ENCODE measurements around the gene POC1A. TPM values are rescaled to one million over a fixed set of nuclear protein-coding genes. Genes with fewer than 3 reads are reported as not detected.

POC1A gene
- total and polyA plus RNA-seq, 2 of the 8 experiments (the other 6 are each of a cell fraction or from before 2014, with no cell fraction given), result 35.7 to 39.2 TPM

GRCh38 chr3:52121813-52122212 is 32.4 kb downstream of the POC1A start:
- POLR2A ChIA-PET (ENCODE audit: partially characterized antibody), result interaction anchor here (1.9 kb wide), 1 partner anchor 65 kb away, joined by 4 read pairs; the partner anchor contains the start of gene DUSP7
- FAIRE-seq (no peak), DNase-seq (ENCODE audit: low read depth in 1 of 2, low spot score in 2 of 2) (no peak)
- Histone ChIP-seq H4K5ac (ENCODE audit: insufficient read length, low read depth, low read length) (no peak overlapping the region), H3K36me3 (ENCODE audit: control insufficient read depth in 2 of 4, insufficient read depth in 4 of 4, low read length in 3 of 4) (peaks cover 9 to 21% (median 15%) of the 10 kb centered on the region in 4 experiments), H3K79me1 (ENCODE audit: low read depth, low read length) (no peaks in the 10 kb centered on the region; the same call in 1 of the 2 replicates), H2AFZ (ENCODE audit: low read length) (no peak overlapping the region), H3K18ac (ENCODE audit: extremely low read depth, low read length) (no peak overlapping the region), H3K23me2 (ENCODE audit: low read depth, low read length) (no peaks in the 10 kb centered on the region), H3K14ac (ENCODE audit: insufficient read length) (no peak overlapping the region), H3K4me1 (replicated peaks in 1 of 4; ENCODE audit: control insufficient read depth in 3 of 4, insufficient read depth in 4 of 4, low read length in 3 of 4) (no peaks in the 10 kb centered on the region), H3K23ac (ENCODE audit: insufficient read length) (no peak overlapping the region), H3K56ac (replicated peaks; ENCODE audit: insufficient read length, low read depth, low read length) (no peak overlapping the region), H4K20me1 (replicated peaks in 1 of 2; ENCODE audit: control insufficient read depth in 1 of 2, insufficient read depth in 2 of 2, low read length in 2 of 2) (peaks cover 0 to 4% of the 10 kb centered on the region in 2 experiments), H3K27ac (ENCODE audit: low read depth, low read length) (no peak overlapping the region), H3K4ac (replicated peaks; ENCODE audit: insufficient read length, low read depth, low read length) (no peak overlapping the region), H3K9ac (replicated peaks in 1 of 4; ENCODE audit: extremely low read depth in 1 of 4, low read depth in 3 of 4, low read length in 3 of 4) (no peak overlapping the region; a peak in 1 of 7 replicates), H2AK5ac (ENCODE audit: low read depth, low read length) (no peak overlapping the region), H4K91ac (replicated peaks; ENCODE audit: insufficient read length, low read length) (no peak overlapping the region), H3K9me3 (ENCODE audit: insufficient read depth in 2 of 2, low read depth in 1 of 2, low read length in 1 of 2) (no peaks in the 10 kb centered on the region), H3K27me3 (replicated peaks in 1 of 4; ENCODE audit: control insufficient read depth in 3 of 4, extremely low read depth in 1 of 4, insufficient read depth in 3 of 4, low read length in 3 of 4) (no peaks in the 10 kb centered on the region), H4K8ac (ENCODE audit: extremely low read depth, insufficient read depth, low read length) (no peak overlapping the region), H3K79me2 (ENCODE audit: control insufficient read depth in 1 of 2, insufficient read depth in 2 of 2, low read length in 2 of 2) (no peaks in the 10 kb centered on the region), H2BK15ac (ENCODE audit: low read length) (no peak overlapping the region), H2BK20ac (ENCODE audit: low read length) (no peak overlapping the region), H2BK5ac (ENCODE audit: low read depth, low read length) (no peak overlapping the region), H2BK12ac (ENCODE audit: low read depth, low read length) (no peak overlapping the region), H3K4me3 (ENCODE audit: extremely low read depth in 1 of 4, insufficient read depth in 2 of 4, low read depth in 3 of 4, low read length in 4 of 4) (no peak overlapping the region), H3K4me2 (ENCODE audit: insufficient read depth in 1 of 2, low read depth in 2 of 2, low read length in 2 of 2) (no peak overlapping the region), H2BK120ac (replicated peaks; ENCODE audit: low read depth, low read length) (no peak overlapping the region)
- TF ChIP-seq POLR2A (IDR thresholded peaks at IDR 0.05; ENCODE audit: control extremely low read depth in 1 of 2, low read depth in 2 of 2, low read length in 2 of 2) (no peak), CTBP2 (IDR thresholded peaks at IDR 0.05; ENCODE audit: borderline replicate concordance, insufficient read depth, insufficient read length, low read length) (no peak)
- 92% methylated on average over 6 of the region's 6 CpGs; no CpG with 5 or more reads in 1 of the 2 experiments for WGBS, 2 experiments (ENCODE audit: extremely low coverage in 1 of 2, insufficient coverage in 1 of 2, insufficient read length in 1 of 2, insufficient replicate concordance in 2 of 2, low coverage in 1 of 2, low lambda C conversion rate in 2 of 2, missing lambda C conversion rate in 1 of 2)
- CTCF ChIA-PET (ENCODE audit: partially characterized antibody), result interaction anchor here (0.6 to 6.0 kb wide), 23 partner anchors 10 to 1357 kb away, joined by 3 to 132 read pairs (median 6); partner anchors contain the start of gene DUSP7

Data from H1 (cell line).